Measurements from ENCODE around the gene PKNOX2. TPM values are rescaled to one million over a fixed set of nuclear protein-coding genes. Genes with fewer than 3 reads are reported as not detected.

Gene PKNOX2
- total and polyA plus RNA-seq, 9 of the 15 experiments (the other 6 are each of a cell fraction or from before 2014, with no cell fraction given): not detected

GRCh38 chr11:125404811-125405790 is 240.6 kb downstream of the PKNOX2 start (continued):
- TF ChIP-seq KLF16 (IDR thresholded peaks at IDR 0.05) (peak; percentile 58; the same call in 1 of the 2 replicates), KLF10 (CRISPR knock-in tag; IDR thresholded peaks at IDR 0.05) (no peak), CEBPZ (IDR thresholded peaks at IDR 0.05; ENCODE audit: borderline replicate concordance, low read depth, low read length) (no peak)

GRCh38 chr11:125407046-125407445 is 242.5 kb downstream of the PKNOX2 start:
- peaks cover 64 to 86% of the 10 kb centered on the region in 2 experiments for H3K27me3 ChIP-seq (ENCODE audit: control insufficient read depth in 2 of 2, insufficient read depth in 2 of 2, low read length in 2 of 2)
- H2AFZ ChIP-seq (ENCODE audit: low read depth, low read length): no peak overlapping the region
- in situ Hi-C loops (cut with MboI) (loop anchor here (5.0 kb wide), 1 partner anchor 65 kb away; no protein-coding TSS in a partner anchor), intact Hi-C loops (cut with micrococcal nuclease) (loop anchor here (10.0 kb wide), 1 partner anchor 52 kb away; no protein-coding TSS in a partner anchor)
- H3K9me1 ChIP-seq (ENCODE audit: control insufficient read depth, insufficient read depth, low read length): no peaks in the 10 kb centered on the region
- no TSS peak for BruUV-seq (replicated peaks)
- FAIRE-seq (no peak), DNase-seq (ENCODE audit: extremely low read depth in 1 of 4, low spot score in 3 of 4) (no peak), ATAC-seq (no peak)
- H3K4me3 ChIP-seq: no peak overlapping the region
- WGBS (ENCODE audit: insufficient coverage, low coverage, missing lambda C conversion rate): 0% methylated on average over 2 of the region's 2 CpGs
- H4K20me1 ChIP-seq (replicated peaks; ENCODE audit: control insufficient read depth, insufficient read depth, low read length): peaks cover 13% of the 10 kb centered on the region; the same call in 1 of the 2 replicates
- H3K79me2 ChIP-seq (ENCODE audit: control insufficient read depth, insufficient read depth, low read length): no peaks in the 10 kb centered on the region
- H3K4me1 ChIP-seq (replicated peaks in 1 of 2; ENCODE audit: control insufficient read depth in 2 of 2, insufficient read depth in 2 of 2, low read length in 2 of 2): peaks cover 0 to 7% of the 10 kb centered on the region in 2 experiments; a peak in 3 of 5 replicates
- no peak overlapping the region for H3K27ac ChIP-seq (ENCODE audit: extremely low read depth, low read depth, low read length)
- H3K36me3 ChIP-seq (ENCODE audit: control insufficient read depth, insufficient read depth, low read length): no peaks in the 10 kb centered on the region
- CTCF ChIA-PET (ENCODE audit: low intra/inter-chr PET ratio): no interaction called here
- H3K4me2 ChIP-seq (ENCODE audit: insufficient read depth, low read length): no peak overlapping the region
- no peaks in the 10 kb centered on the region for H3K9me3 ChIP-seq (replicated peaks; ENCODE audit: control insufficient read depth, insufficient read depth, low read depth, low read length)
- POLR2A ChIA-PET: interaction anchor here (0.7 kb wide), 1 partner anchor 728 kb away, joined by 3 read pairs; no protein-coding TSS in a partner anchor
- H3K9ac ChIP-seq (ENCODE audit: insufficient read depth in 1 of 2, low read depth in 2 of 2, low read length in 2 of 2): no peak overlapping the region
- TF ChIP-seq ID3 (CRISPR knock-in tag; IDR thresholded peaks at IDR 0.05): no peak
- TF ChIP-seq ID3 (tag; IDR thresholded peaks at IDR 0.05): no peak
- no peak for TF ChIP-seq SREBF2 (CRISPR knock-in tag; IDR thresholded peaks at IDR 0.05)
- no peak for TF ChIP-seq MLX (CRISPR knock-in tag; conservative IDR thresholded peaks at IDR 0.05)
- TF ChIP-seq ZNF3 (CRISPR knock-in tag; IDR thresholded peaks at IDR 0.05): no peak
- TF ChIP-seq TFE3 (CRISPR knock-in tag; IDR thresholded peaks at IDR 0.05): no peak
- no peak for TF ChIP-seq ELF2 (CRISPR knock-in tag; IDR thresholded peaks at IDR 0.05)
